HEK293T (cell line): ENCODE measurements around the gene LSAMP.

Source experiments
- CTCF ChIA-PET: fragments of 350-600 bp; formaldehyde crosslinking; extraction: SDS; loops from one replicate; lab custom pipeline; 2021; ENCODE audit warnings: antibody characterized with exemption, inconsistent platforms; lab: Yijun Ruan, JAX
- POLR2A ChIA-PET: fragments of 350-600 bp; formaldehyde crosslinking; extraction: SDS; loops from one replicate; lab custom pipeline; 2020; ENCODE audit warnings: antibody characterized with exemption, inconsistent platforms; lab: Yijun Ruan, JAX
- DNase-seq: peaks from one replicate; pipeline ENCODE4 v3.0.0; 2012; ENCODE audit warnings: mixed read lengths; ENCODE audit errors: extremely low spot score
- ARNT ChIP-seq: fragments of 450-650 bp; IDR thresholded peaks from 2 replicates; pipeline ENCODE4 v1.6.1; 2017; ENCODE audit warnings: mild to moderate bottlenecking
- BHLHE40 ChIP-seq: fragments of 450-650 bp; IDR thresholded peaks from 2 replicates; pipeline ENCODE4 v1.6.1; 2016; ENCODE audit warnings: mild to moderate bottlenecking, moderate library complexity, borderline replicate concordance
- CTBP1 ChIP-seq: fragments of 450-650 bp; IDR thresholded peaks from 2 replicates; pipeline ENCODE4 v1.6.1; 2016; ENCODE audit warnings: borderline replicate concordance
- ELF4 ChIP-seq: fragments of 450-650 bp; IDR thresholded peaks from 2 replicates; pipeline ENCODE4 v1.6.1; 2017; ENCODE audit warnings: antibody characterized with exemption
- FOXA1 ChIP-seq: fragments of 450-650 bp; IDR thresholded peaks from 2 replicates; pipeline ENCODE4 v1.6.1; 2016; ENCODE audit warnings: mild to moderate bottlenecking
- FOXK2 ChIP-seq: fragments of 450-650 bp; IDR thresholded peaks from 2 replicates; pipeline ENCODE4 v1.6.1; 2016; ENCODE audit warnings: mild to moderate bottlenecking
- FOXM1 ChIP-seq: fragments of 450-650 bp; IDR thresholded peaks from 2 replicates; pipeline ENCODE4 v1.6.1; 2017; ENCODE audit warnings: mild to moderate bottlenecking, borderline replicate concordance
- HDGF ChIP-seq: fragments of 450-650 bp; IDR thresholded peaks from 2 replicates; pipeline ENCODE4 v1.6.1; 2017; ENCODE audit warnings: antibody characterized with exemption, borderline replicate concordance
- L3MBTL2 ChIP-seq: fragments of 450-650 bp; conservative IDR thresholded peaks from 2 replicates; pipeline ENCODE4 v1.6.1; 2016; ENCODE audit warnings: mild to moderate bottlenecking
- LEF1 ChIP-seq: fragments of 450-650 bp; IDR thresholded peaks from 2 replicates; pipeline ENCODE4 v1.6.1; 2017; ENCODE audit warnings: mild to moderate bottlenecking, borderline replicate concordance
- NFRKB ChIP-seq: fragments of 450-650 bp; IDR thresholded peaks from 2 replicates; pipeline ENCODE4 v1.6.1; 2016; ENCODE audit warnings: mild to moderate bottlenecking, moderate library complexity
- PKNOX1 ChIP-seq: fragments of 450-650 bp; IDR thresholded peaks from 2 replicates; pipeline ENCODE4 v1.6.1; 2016
- SP1 ChIP-seq: fragments of 450-650 bp; IDR thresholded peaks from 2 replicates; pipeline ENCODE4 v1.6.1; 2017
- SUZ12 ChIP-seq: fragments of 450-650 bp; IDR thresholded peaks from 2 replicates; pipeline ENCODE4 v1.6.1; 2016; ENCODE audit warnings: mild to moderate bottlenecking
- TARDBP ChIP-seq: fragments of 450-650 bp; IDR thresholded peaks from 2 replicates; pipeline ENCODE4 v1.6.1; 2016
- ZNF384 ChIP-seq: fragments of 450-650 bp; IDR thresholded peaks from 2 replicates; pipeline ENCODE4 v1.6.1; 2016

The LSAMP gene

GRCh38 chr3:116300226-116300625 lies 145.1 kb downstream of the LSAMP start:
- DNase-seq: no peak
- POLR2A ChIA-PET: no interaction called here
- TF ChIP-seq FOXK2: no peak
- TF ChIP-seq L3MBTL2: no peak
- TF ChIP-seq CTBP1: no peak
- no peak for TF ChIP-seq TARDBP
- CTCF ChIA-PET: no interaction called here

- POLR2A ChIA-PET: no interaction called here
- TF ChIP-seq CTBP1 (no peak), PKNOX1 (no peak), ELF4 (no peak), LEF1 (no peak), NFRKB (no peak), L3MBTL2 (no peak), ARNT (no peak), HDGF (no peak), ZNF384 (no peak), BHLHE40 (no peak), FOXM1 (no peak), SUZ12 (no peak), TARDBP (no peak), SP1 (no peak), FOXA1 (no peak), FOXK2 (no peak)
- no peak for DNase-seq
- CTCF ChIA-PET: no interaction called here
Observed at GRCh38 chr3:116299646-116300081, 145.6 kb downstream of the LSAMP start.

GRCh38 chr3:116298151-116298550 lies 147.1 kb downstream of the LSAMP start:
- ChIA-PET CTCF (no interaction called here), POLR2A (no interaction called here)
- DNase-seq: no peak
- no peak for TF ChIP-seq HDGF
- no peak for TF ChIP-seq FOXA1
- no peak for TF ChIP-seq SUZ12
- no peak for TF ChIP-seq PKNOX1
- TF ChIP-seq NFRKB: no peak
- no peak for TF ChIP-seq ELF4
- no peak for TF ChIP-seq TARDBP
- no peak for TF ChIP-seq ARNT
- no peak for TF ChIP-seq FOXM1
- no peak for TF ChIP-seq L3MBTL2
- TF ChIP-seq ZNF384: no peak
- no peak for TF ChIP-seq BHLHE40
- TF ChIP-seq LEF1: no peak
- TF ChIP-seq FOXK2: no peak
- no peak for TF ChIP-seq CTBP1

- TF ChIP-seq SP1 (no peak), LEF1 (no peak), TARDBP (no peak), HDGF (no peak), PKNOX1 (no peak), FOXM1 (no peak), NFRKB (no peak), ELF4 (no peak), FOXA1 (no peak), FOXK2 (no peak), CTBP1 (no peak), L3MBTL2 (no peak)
- ChIA-PET POLR2A (no interaction called here), CTCF (no interaction called here)
- no peak for DNase-seq
Observed at GRCh38 chr3:116291141-116291540, 154.1 kb downstream of the LSAMP start.

- DNase-seq: no peak
- CTCF ChIA-PET: no interaction called here
- TF ChIP-seq HDGF (no peak), FOXA1 (no peak), ZNF384 (no peak), TARDBP (no peak), CTBP1 (no peak), L3MBTL2 (no peak), NFRKB (no peak), FOXK2 (no peak), PKNOX1 (no peak), SUZ12 (no peak), BHLHE40 (no peak), FOXM1 (no peak), SP1 (no peak), LEF1 (no peak), ARNT (no peak)
- POLR2A ChIA-PET: no interaction called here
Observed at GRCh38 chr3:116288485-116288884, 156.8 kb downstream of the LSAMP start.

GRCh38 chr3:116285781-116286421 lies 159.4 kb downstream of the LSAMP start:
- POLR2A ChIA-PET: no interaction called here
- CTCF ChIA-PET: no interaction called here
- TF ChIP-seq NFRKB (no peak), BHLHE40 (no peak), PKNOX1 (no peak), ELF4 (no peak), FOXM1 (no peak), SP1 (no peak), HDGF (no peak), LEF1 (no peak), FOXA1 (no peak), FOXK2 (no peak), L3MBTL2 (no peak), TARDBP (no peak), CTBP1 (no peak), ZNF384 (no peak), SUZ12 (no peak), ARNT (no peak)
- DNase-seq: no peak
